Measurements from ENCODE around the gene ARAP2. TPM values are rescaled to one million over a fixed set of nuclear protein-coding genes. Genes with fewer than 3 reads are reported as not detected.

ARAP2 gene
- total RNA-seq, 1 experiment from 2014 or later: 25.8 TPM

DNA sequence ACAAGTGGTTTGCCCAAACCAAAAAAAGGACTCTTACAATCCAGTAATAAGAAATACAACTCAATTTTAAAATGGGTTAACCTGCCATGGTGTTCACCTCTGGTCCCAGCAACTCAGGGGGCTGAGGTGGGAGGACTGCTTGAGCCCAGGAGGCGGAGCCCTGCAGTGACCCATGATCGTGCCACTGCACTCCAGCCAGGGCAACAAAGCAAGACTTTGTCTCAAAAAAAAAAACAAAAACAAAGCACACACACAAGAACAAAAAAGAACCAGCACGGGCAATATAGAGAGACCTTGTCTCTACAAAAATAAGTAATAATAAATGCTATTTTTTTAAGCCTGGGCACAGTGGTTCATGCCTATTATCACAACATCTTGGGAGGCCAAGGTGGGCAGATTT lies 28.7 kb downstream of the ARAP2 start:
- no peaks in the 10 kb centered on the region for H3F3A ChIP-seq (ENCODE audit: insufficient read depth, low read depth)
- TF ChIP-seq, protein P1, sequence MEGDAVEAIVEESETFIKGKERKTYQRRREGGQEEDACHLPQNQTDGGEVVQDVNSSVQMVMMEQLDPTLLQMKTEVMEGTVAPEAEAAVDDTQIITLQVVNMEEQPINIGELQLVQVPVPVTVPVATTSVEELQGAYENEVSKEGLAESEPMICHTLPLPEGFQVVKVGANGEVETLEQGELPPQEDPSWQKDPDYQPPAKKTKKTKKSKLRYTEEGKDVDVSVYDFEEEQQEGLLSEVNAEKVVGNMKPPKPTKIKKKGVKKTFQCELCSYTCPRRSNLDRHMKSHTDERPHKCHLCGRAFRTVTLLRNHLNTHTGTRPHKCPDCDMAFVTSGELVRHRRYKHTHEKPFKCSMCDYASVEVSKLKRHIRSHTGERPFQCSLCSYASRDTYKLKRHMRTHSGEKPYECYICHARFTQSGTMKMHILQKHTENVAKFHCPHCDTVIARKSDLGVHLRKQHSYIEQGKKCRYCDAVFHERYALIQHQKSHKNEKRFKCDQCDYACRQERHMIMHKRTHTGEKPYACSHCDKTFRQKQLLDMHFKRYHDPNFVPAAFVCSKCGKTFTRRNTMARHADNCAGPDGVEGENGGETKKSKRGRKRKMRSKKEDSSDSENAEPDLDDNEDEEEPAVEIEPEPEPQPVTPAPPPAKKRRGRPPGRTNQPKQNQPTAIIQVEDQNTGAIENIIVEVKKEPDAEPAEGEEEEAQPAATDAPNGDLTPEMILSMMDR (conservative IDR thresholded peaks at IDR 0.05): no peak
- TF ChIP-seq EZH2 (IDR thresholded peaks at IDR 0.05; ENCODE audit: low read depth): no peak
- DNase-seq: no peak
- POLR2A ChIA-PET (ENCODE audit: unreplicated experiment): no interaction called here
- no peaks in the 10 kb centered on the region for H3K27me3 ChIP-seq (ENCODE audit: insufficient read depth, low read depth)
- H3K4me1 ChIP-seq (replicated peaks; ENCODE audit: insufficient read depth): no peaks in the 10 kb centered on the region
- H3K36me3 ChIP-seq (ENCODE audit: low read depth): no peaks in the 10 kb centered on the region
- H3K9me2 ChIP-seq (ENCODE audit: insufficient read depth): no peaks in the 10 kb centered on the region
- H3K4me2 ChIP-seq: no peak overlapping the region
- no TSS peak for BruUV-seq (replicated peaks)
- no peak overlapping the region for H3K27ac ChIP-seq
- CTCF ChIA-PET: interaction anchor here (0.6 kb wide), 1 partner anchor 43 kb away, joined by 7 read pairs; no protein-coding TSS in a partner anchor
- intact Hi-C loops (cut with micrococcal nuclease; ENCODE audit: unreplicated experiment): no loop called here
- peaks cover 3% of the 10 kb centered on the region; the same call in 1 of the 2 replicates for H4K20me1 ChIP-seq (ENCODE audit: insufficient read depth)
- no peak overlapping the region for H3K4me3 ChIP-seq
- no peaks in the 10 kb centered on the region for H3K9me3 ChIP-seq (ENCODE audit: insufficient read depth, low read depth)
- H3K79me2 ChIP-seq (ENCODE audit: low read depth): peaks cover 48% of the 10 kb centered on the region
- H2AFZ ChIP-seq: no peak overlapping the region

DNA sequence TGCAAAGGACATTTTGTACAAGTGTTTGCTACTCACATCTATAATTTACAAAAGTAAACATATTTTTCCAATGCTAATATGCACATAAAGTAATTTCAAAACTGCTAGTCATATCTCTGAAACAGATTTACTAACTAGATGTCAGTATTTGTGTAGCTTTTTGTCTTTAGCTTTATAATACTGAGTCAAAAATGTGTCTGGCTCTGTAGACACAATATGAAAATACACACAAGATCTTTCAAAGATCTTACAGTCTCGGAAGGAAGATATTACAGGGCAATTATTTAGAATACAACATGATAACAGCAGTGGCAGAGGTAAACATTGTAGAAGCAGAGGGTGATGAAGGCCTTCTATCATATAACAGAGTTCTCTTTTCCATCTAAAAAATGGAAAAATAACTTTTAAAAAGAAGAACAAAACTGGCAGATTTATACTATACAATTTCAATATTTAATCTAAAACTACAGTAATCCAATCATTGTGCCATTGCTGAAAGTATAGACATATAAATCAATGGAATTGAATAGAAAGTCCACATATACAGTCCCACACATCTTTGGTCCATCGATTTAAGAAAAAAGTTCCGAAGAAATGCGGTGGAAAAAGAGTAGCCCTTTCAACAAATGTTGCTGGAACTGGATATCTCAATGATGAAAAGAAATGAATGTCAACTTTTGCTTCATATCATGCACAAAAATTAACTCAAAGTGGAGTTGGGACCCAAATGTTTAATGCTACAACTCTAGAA lies 29.4 kb downstream of the ARAP2 start:
- Histone ChIP-seq H3K79me2 (ENCODE audit: low read depth) (peaks cover 42% of the 10 kb centered on the region), H2AFZ (no peak overlapping the region), H3K4me3 (no peak overlapping the region), H4K20me1 (ENCODE audit: insufficient read depth) (peaks cover 3% of the 10 kb centered on the region; the same call in 1 of the 2 replicates), H3K36me3 (ENCODE audit: low read depth) (no peaks in the 10 kb centered on the region), H3K27me3 (ENCODE audit: insufficient read depth, low read depth) (no peaks in the 10 kb centered on the region), H3K4me2 (no peak overlapping the region), H3K9me2 (ENCODE audit: insufficient read depth) (no peaks in the 10 kb centered on the region), H3F3A (ENCODE audit: insufficient read depth, low read depth) (no peaks in the 10 kb centered on the region), H3K9me3 (ENCODE audit: insufficient read depth, low read depth) (no peaks in the 10 kb centered on the region), H3K27ac (no peak overlapping the region), H3K4me1 (replicated peaks; ENCODE audit: insufficient read depth) (no peaks in the 10 kb centered on the region)
- DNase-seq: no peak
- POLR2A ChIA-PET (ENCODE audit: unreplicated experiment): interaction anchor here (0.7 to 0.8 kb wide), 2 partner anchors 30 to 881 kb away, joined by 3 to 7 read pairs; no protein-coding TSS in a partner anchor
- intact Hi-C loops (cut with micrococcal nuclease; ENCODE audit: unreplicated experiment): no loop called here
- TF ChIP-seq, protein P1 (conservative IDR thresholded peaks at IDR 0.05): no peak
- no peak for TF ChIP-seq EZH2 (IDR thresholded peaks at IDR 0.05; ENCODE audit: low read depth)
- BruUV-seq (replicated peaks): no TSS peak
- CTCF ChIA-PET: no interaction called here

GRCh38 chr4:36213977-36214376 lies 30.3 kb downstream of the ARAP2 start:
- no peaks in the 10 kb centered on the region for H3K36me3 ChIP-seq (ENCODE audit: low read depth)
- H3F3A ChIP-seq (ENCODE audit: insufficient read depth, low read depth): no peaks in the 10 kb centered on the region
- POLR2A ChIA-PET (ENCODE audit: unreplicated experiment): interaction anchor here (0.8 kb wide), 1 partner anchor 31 kb away, joined by 7 read pairs; no protein-coding TSS in a partner anchor
- H3K9me2 ChIP-seq (ENCODE audit: insufficient read depth): no peaks in the 10 kb centered on the region
- intact Hi-C loops (cut with micrococcal nuclease; ENCODE audit: unreplicated experiment): no loop called here
- H3K4me1 ChIP-seq (replicated peaks; ENCODE audit: insufficient read depth): no peaks in the 10 kb centered on the region
- H3K27me3 ChIP-seq (ENCODE audit: insufficient read depth, low read depth): no peaks in the 10 kb centered on the region
- no peak overlapping the region for H3K4me3 ChIP-seq
- H3K9me3 ChIP-seq (ENCODE audit: insufficient read depth, low read depth): no peaks in the 10 kb centered on the region
- H2AFZ ChIP-seq: no peak overlapping the region
- CTCF ChIA-PET: no interaction called here
- no peak for DNase-seq
- no peak overlapping the region for H3K4me2 ChIP-seq
- no peak overlapping the region for H3K27ac ChIP-seq
- peaks cover 3% of the 10 kb centered on the region; the same call in 1 of the 2 replicates for H4K20me1 ChIP-seq (ENCODE audit: insufficient read depth)
- H3K79me2 ChIP-seq (ENCODE audit: low read depth): peaks cover 35% of the 10 kb centered on the region
- TF ChIP-seq EZH2 (IDR thresholded peaks at IDR 0.05; ENCODE audit: low read depth): no peak
- TF ChIP-seq, protein P1 (conservative IDR thresholded peaks at IDR 0.05): no peak
- BruUV-seq (replicated peaks): no TSS peak

All from PC-9 (cell line).